Measurements from ENCODE around the gene GPX4. TPM values are rescaled to one million over a fixed set of nuclear protein-coding genes. Genes with fewer than 3 reads are reported as not detected.
A peak's percentile ranks its signal among the peaks of the same experiment; 100 is the strongest.

GPX4 gene
- total RNA-seq, 1 donor from 2014 or later = 591 TPM

DNA sequence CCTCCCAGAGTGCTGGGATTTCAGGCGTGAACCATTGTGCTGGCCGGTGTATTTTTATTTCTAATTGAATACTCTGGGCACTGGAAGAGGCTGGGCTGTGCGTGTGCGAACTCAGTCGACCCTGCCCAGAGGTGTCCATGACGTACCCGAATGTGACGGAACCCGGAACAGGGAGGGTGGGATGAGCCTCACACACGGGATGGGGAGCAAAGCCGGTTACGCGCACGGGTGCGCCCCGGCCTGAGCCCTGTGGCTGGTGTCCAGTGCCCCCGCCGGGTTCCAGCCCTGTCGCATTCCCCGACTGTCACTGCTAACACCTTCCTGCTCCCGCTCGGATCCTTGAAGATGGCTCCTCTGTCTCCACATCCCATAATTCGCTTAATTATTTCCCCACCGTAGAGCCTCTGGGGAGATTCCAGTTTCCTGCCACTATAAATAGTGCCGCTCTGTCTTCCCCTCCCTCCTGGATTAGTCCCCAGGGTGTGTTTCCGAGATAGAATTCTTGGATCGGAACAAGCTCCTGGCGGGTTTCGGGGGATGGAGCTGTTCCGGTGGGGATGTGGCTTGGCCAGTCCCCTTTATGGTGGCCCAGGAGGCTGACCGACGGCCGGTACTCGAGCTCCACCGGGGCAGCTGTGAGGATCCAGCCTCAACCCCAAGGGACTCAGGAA is 48.3 kb downstream of the GPX4 start:
- no peak for DNase-seq

DNA sequence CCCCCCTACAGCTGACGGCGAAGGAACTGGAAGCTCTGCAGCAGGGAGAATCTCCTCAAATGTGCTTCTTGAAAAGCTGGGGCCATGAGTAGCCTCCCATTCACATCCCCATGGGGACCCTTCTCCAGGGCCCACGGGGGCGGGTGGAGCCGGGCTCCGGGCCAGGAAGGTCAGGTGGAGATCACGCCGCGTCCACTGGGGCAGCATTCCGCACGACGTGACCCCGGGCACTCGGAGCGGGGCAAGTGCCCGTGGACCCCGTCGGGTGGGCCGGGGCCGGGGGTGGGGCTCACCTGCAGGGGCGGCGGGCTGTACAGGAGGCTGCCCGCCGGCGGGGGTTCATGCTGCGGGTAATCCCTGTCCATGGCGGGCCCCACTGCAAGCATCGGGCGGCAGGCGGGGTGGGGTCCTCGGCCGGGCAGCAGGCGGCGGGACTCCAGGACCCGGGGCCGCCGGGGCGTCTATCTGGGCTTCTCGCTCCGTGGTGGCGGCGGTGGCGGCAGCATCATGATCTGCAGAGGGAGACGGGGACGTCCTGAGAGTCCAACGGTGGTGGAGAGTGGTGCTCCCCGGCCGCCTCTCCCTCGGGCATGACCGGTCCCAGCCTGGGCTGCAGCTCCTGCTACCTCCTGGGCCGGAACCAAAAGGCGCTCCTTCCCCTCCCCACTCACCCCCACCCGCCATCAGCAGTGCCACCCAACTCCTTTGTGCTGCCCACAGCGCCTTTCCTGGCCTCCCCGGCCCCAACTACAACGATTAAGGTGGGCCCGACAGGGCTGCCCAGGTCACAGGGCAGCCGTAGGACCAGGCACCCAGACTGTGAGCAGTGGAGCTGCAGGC is 50.3 kb downstream of the GPX4 start:
- DNase-seq = no peak

DNA sequence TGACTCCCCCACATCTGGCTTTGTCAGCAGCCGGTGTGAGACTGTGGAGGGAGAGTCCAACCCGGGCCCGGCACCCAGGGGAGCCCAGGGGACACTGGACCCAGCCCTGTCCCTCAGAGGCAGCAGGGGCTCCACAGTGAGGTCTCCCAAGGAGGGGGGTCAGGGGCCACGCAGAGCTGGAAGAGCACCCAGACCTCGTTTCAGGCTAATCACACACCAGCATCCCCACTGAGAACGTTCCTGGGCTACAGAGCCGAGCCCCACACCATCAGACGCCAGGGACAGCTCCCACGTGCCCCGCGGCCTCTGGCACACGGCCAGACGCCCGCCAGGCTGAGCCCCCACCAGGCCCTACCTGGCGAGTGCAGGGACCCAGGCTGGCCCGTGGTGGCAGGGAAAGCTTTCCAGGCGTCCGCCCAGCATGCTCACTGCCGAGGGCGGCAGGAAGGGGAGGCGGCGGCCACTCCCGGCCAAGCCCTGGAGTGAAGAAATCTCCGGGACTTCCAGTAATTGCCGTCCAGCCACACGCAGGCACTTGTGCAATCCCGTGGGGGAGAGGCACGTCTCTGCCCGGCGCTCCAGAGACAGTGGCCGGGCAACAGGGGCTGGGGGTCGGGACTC is 51.0 kb downstream of the GPX4 start:
- DNase-seq = peak; percentile 75

DNA sequence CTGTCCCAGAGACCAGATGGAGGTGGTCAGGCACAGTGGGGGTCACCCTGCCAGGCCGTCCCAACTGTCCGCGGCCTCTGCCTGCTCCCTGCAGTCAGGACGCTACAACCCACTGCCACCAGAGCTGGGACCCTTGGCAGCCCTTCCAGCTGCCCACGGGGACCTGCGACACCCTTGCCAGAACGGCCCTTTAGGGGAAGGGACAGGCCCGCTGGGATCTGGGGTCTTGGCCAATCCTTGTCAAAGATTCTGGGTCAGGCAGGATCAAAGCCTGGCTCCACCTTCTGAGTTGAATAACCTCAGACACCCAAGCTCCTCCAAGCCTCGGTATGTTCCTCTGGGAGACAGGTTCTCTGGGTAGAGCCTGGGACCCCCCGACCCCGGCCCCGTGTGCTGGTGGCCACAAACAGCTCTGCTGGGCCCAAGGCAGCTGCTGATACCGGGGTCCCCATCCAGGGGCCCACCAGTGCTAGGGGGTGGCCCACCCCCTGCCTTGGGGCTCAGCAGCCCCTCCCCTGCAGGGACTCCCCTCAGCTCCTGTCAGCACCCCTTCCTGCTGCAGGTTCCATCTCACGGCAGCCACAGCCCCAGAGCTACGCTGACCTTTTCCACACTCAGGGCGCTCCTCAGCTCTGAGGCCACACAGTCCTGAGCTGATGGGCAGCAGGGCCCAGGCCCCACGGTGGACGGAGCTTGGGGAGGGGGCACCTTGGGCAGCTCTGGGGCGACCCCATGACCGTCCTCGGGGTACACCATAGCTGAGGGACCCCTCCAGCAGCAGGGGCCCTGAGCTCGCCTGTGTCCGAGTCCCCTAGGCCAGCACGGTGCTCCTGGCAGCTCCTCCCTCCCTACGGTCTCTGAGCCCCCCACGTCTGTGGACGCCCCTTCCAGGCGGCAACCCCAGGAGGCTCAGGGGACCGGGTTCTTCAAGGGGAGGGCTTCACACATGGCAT is 51.8 kb downstream of the GPX4 start:
- DNase-seq = no peak

Other genes with a start within 250 kb of the GPX4 start
- gene CFD, start 244.3 kb upstream of the GPX4 start, total RNA-seq = 2.5 TPM in 1 of 2 replicates, not detected in the other
- gene MED16, start 210.8 kb upstream of the GPX4 start, total RNA-seq = 40.5 and 64.0 TPM in 2 replicates
- not detected in 2 replicates for gene RNU6-9, start 210.5 kb upstream of the GPX4 start, total RNA-seq
- 36.9 and 47.0 TPM in 2 replicates for gene R3HDM4, start 190.8 kb upstream of the GPX4 start, total RNA-seq
- not detected in 2 replicates for gene KISS1R, start 186.7 kb upstream of the GPX4 start, total RNA-seq
- 9.0 and 9.7 TPM in 2 replicates for gene ARID3A, start 178.0 kb upstream of the GPX4 start, total RNA-seq
- gene WDR18, start 119.6 kb upstream of the GPX4 start, total RNA-seq = 69.9 and 83.3 TPM in 2 replicates
- gene GRIN3B, start 103.6 kb upstream of the GPX4 start, total RNA-seq = 0.28 and 1.0 TPM in 2 replicates
- gene TMEM259, start 82.9 kb upstream of the GPX4 start, total RNA-seq = 67.2 and 78.9 TPM in 2 replicates
- gene RNU6-2, start 82.5 kb upstream of the GPX4 start, total RNA-seq = not detected in 2 replicates
- gene CNN2, start 77.4 kb upstream of the GPX4 start, total RNA-seq = 108 and 253 TPM in 2 replicates
- gene ABCA7, start 63.9 kb upstream of the GPX4 start, total RNA-seq = 9.4 and 10.0 TPM in 2 replicates
- 40.3 and 55.5 TPM in 2 replicates for gene ARHGAP45, start 36.8 kb upstream of the GPX4 start, total RNA-seq
- 71.5 and 193 TPM in 2 replicates for gene POLR2E, start 8.6 kb upstream of the GPX4 start, total RNA-seq
- gene SBNO2, start 70.3 kb downstream of the GPX4 start, total RNA-seq = 37.1 and 52.2 TPM in 2 replicates
- gene STK11, start 101.8 kb downstream of the GPX4 start, total RNA-seq = 107 and 108 TPM in 2 replicates
- gene CBARP, start 134.0 kb downstream of the GPX4 start, total RNA-seq = 2.7 and 2.8 TPM in 2 replicates
- gene ATP5F1D, start 137.8 kb downstream of the GPX4 start, total RNA-seq = 19.9 and 31.1 TPM in 2 replicates
- 22.1 and 27.9 TPM in 2 replicates for gene MIDN, start 144.6 kb downstream of the GPX4 start, total RNA-seq
- gene CIRBP, start 165.3 kb downstream of the GPX4 start, total RNA-seq = 83.1 and 192 TPM in 2 replicates
- 22.0 and 25.0 TPM in 2 replicates for gene FAM174C, start 171.5 kb downstream of the GPX4 start, total RNA-seq
- gene EFNA2, start 181.9 kb downstream of the GPX4 start, total RNA-seq = not detected in 2 replicates

All from dermis blood vessel endothelial cell (primary cell).